ENCODE data around the gene ENPEP.

GRCh38 chr4:110510277-110510676 is 34.3 kb downstream of the ENPEP start:
- no peak for TF ChIP-seq CTCF (IDR thresholded peaks at IDR 0.05)
- TF ChIP-seq EP300 (IDR thresholded peaks at IDR 0.05): no peak

Measured in tibial nerve (tissue), 4 donors.